K562 (cell line): ENCODE measurements around the gene LAT. TPM values are rescaled to one million over a fixed set of nuclear protein-coding genes. Genes with fewer than 3 reads are reported as not detected.

Experiments used
- BRF1 ChIP-seq: IDR thresholded peaks from 3 replicates; pipeline ENCODE4 v1.6.1; 2011; ENCODE audit warnings: borderline replicate concordance, mild to moderate bottlenecking; ENCODE audit not compliant: insufficient read length; ENCODE audit errors: extremely low read depth
- ETV1 ChIP-seq: fragments of 450-650 bp; conservative IDR thresholded peaks from 2 replicates; pipeline ENCODE4 v1.6.1; 2016; ENCODE audit warnings: missing genetic modification characterization, control low read depth, low read depth, missing compliant biosample characterization
- FOXK1 ChIP-seq: sonication (generic); formaldehyde crosslinking; IDR thresholded peaks from 2 replicates; pipeline ENCODE4 v1.8.0; 2022; ENCODE audit warnings: missing genetic modification reagents, mild to moderate bottlenecking, borderline replicate concordance
- JUND ChIP-seq, 2 experiments: IDR thresholded peaks; 2 replicates in 1 of 2; 3 replicates in 1 of 2; pipeline ENCODE4 v1.6.1; 2011; ENCODE audit warnings: borderline replicate concordance in 2 of 2, low read depth in 2 of 2, low read length in 2 of 2, improper control_type of control experiment in 1 of 2, missing biosample characterization in 1 of 2, missing genetic modification characterization in 1 of 2, missing genetic modification reagents in 1 of 2
- MAFK ChIP-seq: IDR thresholded peaks from 2 replicates; pipeline ENCODE4 v1.6.1; 2011; ENCODE audit warnings: low read length, improper control_type of control experiment
- MEF2A ChIP-seq: IDR thresholded peaks from 2 replicates; pipeline ENCODE4 v1.6.1; 2011; ENCODE audit warnings: low read depth, mild to moderate bottlenecking, low read length, moderate library complexity; ENCODE audit not compliant: control insufficient read depth
- NCOA4 ChIP-seq: fragments of 450-650 bp; IDR thresholded peaks from 2 replicates; pipeline ENCODE4 v1.6.1; 2018; ENCODE audit warnings: mild to moderate bottlenecking; ENCODE audit not compliant: partially characterized antibody
- NR2C2 ChIP-seq, 2 experiments: fragments of 200-800 bp in 1 of 2; sonication (Bioruptor generic) in 1 of 2; sonication (generic) in 1 of 2; formaldehyde crosslinking in 1 of 2; IDR thresholded peaks; 2 replicates each; pipeline versions ENCODE4 v1.6.1 to v1.8.0; 2016 to 2022; ENCODE audit warnings: mild to moderate bottlenecking in 1 of 2, missing compliant biosample characterization in 1 of 2, missing genetic modification characterization in 1 of 2, missing genetic modification reagents in 1 of 2
- POLR2G ChIP-seq: fragments of 200-400 bp; formaldehyde crosslinking; IDR thresholded peaks from 2 replicates; pipeline ENCODE4 v1.6.1; 2017; ENCODE audit warnings: low read depth, mild to moderate bottlenecking, antibody characterized with exemption, low read length, moderate library complexity
- RB1 ChIP-seq: fragments of 450-650 bp; IDR thresholded peaks from 2 replicates; pipeline ENCODE4 v1.6.1; 2017; ENCODE audit warnings: low read depth, mild to moderate bottlenecking
- SETDB1 ChIP-seq: IDR thresholded peaks from one replicate; pipeline ENCODE4 v1.6.1; 2012; ENCODE audit warnings: low read length, control low read depth, inconsistent platforms
- SIN3A ChIP-seq, 2 experiments: fragments of 150-350 bp in 1 of 2; IDR thresholded peaks; 2 replicates each; pipeline ENCODE4 v1.6.1; 2011 to 2016; ENCODE audit warnings: borderline replicate concordance in 2 of 2, low read depth in 2 of 2, low read length in 2 of 2, mild to moderate bottlenecking in 2 of 2, moderate library complexity in 2 of 2; ENCODE audit not compliant: control insufficient read depth in 1 of 2
- SREBF1 ChIP-seq: fragments of 150-350 bp; IDR thresholded peaks from 2 replicates; pipeline ENCODE4 v1.6.1; 2014; ENCODE audit warnings: antibody characterized with exemption, low read depth, low read length, borderline replicate concordance
- SRSF1 ChIP-seq: fragments of 200-400 bp; formaldehyde crosslinking; IDR thresholded peaks from 2 replicates; pipeline ENCODE4 v1.6.1; 2017; ENCODE audit warnings: mild to moderate bottlenecking, low read depth, low read length, moderate library complexity
- THRB ChIP-seq: fragments of 450-650 bp; formaldehyde crosslinking; conservative IDR thresholded peaks from 2 replicates; pipeline ENCODE4 v1.4.0; 2022; ENCODE audit warnings: mild to moderate bottlenecking, missing genetic modification characterization
- ZMIZ1 ChIP-seq, 2 experiments: fragments of 150-350 bp in 1 of 2; IDR thresholded peaks; 2 replicates each; pipeline ENCODE4 v1.6.1; 2012 to 2016; ENCODE audit warnings: low read depth in 2 of 2, low read length in 2 of 2, mild to moderate bottlenecking in 1 of 2, moderate library complexity in 1 of 2
- ZNF175 ChIP-seq: fragments of 200-800 bp; sonication (Bioruptor generic); IDR thresholded peaks from 2 replicates; pipeline ENCODE4 v1.6.1; 2016; ENCODE audit warnings: low read depth, mild to moderate bottlenecking, missing genetic modification characterization, missing compliant biosample characterization
- polyA plus RNA-seq, 8 experiments: library from polyadenylated mRNA; depleted of rRNA in 4 of 8; stranded (reverse) in 5 of 8; unstranded in 3 of 8; fragments of >200 nt; fragmentation: Nextera tagmentation in 2 of 8; fragmentation: Illumina TruSeq in 1 of 8; extraction: Ambion mirVana in 2 of 8; extraction: Trizol in 1 of 8; gene quantifications; 2 replicates each; pipeline versions ENCODE4 v1.2.1 to v1.2.3, GENCODE V29; 2011 to 2014; ENCODE audit warnings: inconsistent platforms in 1 of 8, missing spikeins in 1 of 8
- total RNA-seq, 7 experiments: library from RNA; depleted of rRNA in 6 of 7; stranded (reverse); fragments of >200 nt in 6 of 7; fragmentation: Illumina TruSeq in 2 of 7; extraction: Trizol in 2 of 7; gene quantifications; 2 replicates each; pipeline versions ENCODE4 v1.2.1 to v1.2.3, GENCODE V29; 2011 to 2021; ENCODE audit warnings: low replicate concordance in 1 of 7

Gene LAT
- total and polyA plus RNA-seq, 9 of the 15 experiments (the other 6 are each of a cell fraction or from before 2014, with no cell fraction given), result 0.40 to 4.2 (median 1.3) TPM

- 0 out of 4 replicates have a peak, but pooled peaks of 1 of the 2 experiments have one; percentile 65 for TF ChIP-seq ZMIZ1 (IDR thresholded peaks at IDR 0.05; ENCODE audit: low read depth in 2 of 2, low read length in 2 of 2)
- peak; percentile 59 for TF ChIP-seq SETDB1
- peak; percentile 65 for TF ChIP-seq JUND (IDR thresholded peaks at IDR 0.05; ENCODE audit: borderline replicate concordance, low read depth, low read length)
- TF ChIP-seq JUND (tag; IDR thresholded peaks at IDR 0.05; ENCODE audit: borderline replicate concordance, low read depth, low read length), result peak; percentile 10; the same call in 1 of the 3 replicates
- 0 out of 2 replicates have a peak, but pooled peaks have one; percentile 30 for TF ChIP-seq MAFK
- TF ChIP-seq BRF1, result no peak
- peak; percentile 35; the same call in 1 of the 2 replicates for TF ChIP-seq MEF2A
- TF ChIP-seq FOXK1 (CRISPR knock-in tag), result peak; percentile 60; the same call in 1 of the 2 replicates
- peak; percentile 85 for TF ChIP-seq NR2C2 (CRISPR knock-in tag; IDR thresholded peaks at IDR 0.05)
- peak; percentile 96 for TF ChIP-seq NR2C2 (tag; IDR thresholded peaks at IDR 0.05)
- TF ChIP-seq RB1, result peak; percentile 67; the same call in 1 of the 2 replicates
- peak; percentile 69 for TF ChIP-seq ZNF175 (CRISPR knock-in tag)
- peak; percentile 90 for TF ChIP-seq POLR2G
- TF ChIP-seq ETV1 (tag), result peak; percentile 60; the same call in 1 of the 2 replicates
- TF ChIP-seq NCOA4, result no peak
- TF ChIP-seq SREBF1, result peak; percentile 83
- TF ChIP-seq SRSF1, result no peak
- 0 out of 2 replicates have a peak, but pooled peaks have one; percentile 41 for TF ChIP-seq THRB (CRISPR knock-in tag)
- peak; percentile 93 to 97 for TF ChIP-seq SIN3A (IDR thresholded peaks at IDR 0.05; ENCODE audit: borderline replicate concordance in 2 of 2, control insufficient read depth in 1 of 2, low read depth in 2 of 2, low read length in 2 of 2)
Measured at GRCh38 chr16:28974437-28975157, 10.3 kb upstream of the LAT start, which contains the start of gene SPNS1 (continued).
